HEK293 (cell line): Measurements from ENCODE around the gene HIF1AN.

ENCODE experiments used
- KLF1 ChIP-seq: fragments of 450-650 bp; formaldehyde crosslinking; IDR thresholded peaks from 2 replicates; pipeline ENCODE4 v1.5.1; 2016; ENCODE audit warnings: missing biosample characterization, missing genetic modification characterization
- KLF9 ChIP-seq: fragments of 450-650 bp; formaldehyde crosslinking; IDR thresholded peaks from 2 replicates; pipeline ENCODE4 v1.5.1; 2016; ENCODE audit warnings: missing biosample characterization, missing genetic modification characterization, low read depth
- REPIN1 ChIP-seq: fragments of 450-650 bp; formaldehyde crosslinking; IDR thresholded peaks from 2 replicates; pipeline ENCODE4 v1.5.1; 2017; ENCODE audit warnings: missing biosample characterization, missing genetic modification characterization, low read depth
- TCF7L2 ChIP-seq: IDR thresholded peaks from 2 replicates; pipeline ENCODE4 v1.6.1; 2011; ENCODE audit warnings: low read depth, mild to moderate bottlenecking, inconsistent platforms, low read length, moderate library complexity, borderline replicate concordance
- ZBTB17 ChIP-seq: fragments of 450-650 bp; formaldehyde crosslinking; IDR thresholded peaks from 2 replicates; pipeline ENCODE4 v1.5.1; 2016; ENCODE audit warnings: missing biosample characterization, missing genetic modification characterization
- ZNF132 ChIP-seq: fragments of 450-650 bp; formaldehyde crosslinking; IDR thresholded peaks from 2 replicates; pipeline ENCODE4 v1.5.1; 2017; ENCODE audit warnings: missing biosample characterization, missing genetic modification characterization, borderline replicate concordance
- ZNF155 ChIP-seq: fragments of 450-650 bp; formaldehyde crosslinking; IDR thresholded peaks from 2 replicates; pipeline ENCODE4 v1.5.1; 2016; ENCODE audit warnings: missing biosample characterization, missing genetic modification characterization
- ZNF16 ChIP-seq: fragments of 450-650 bp; formaldehyde crosslinking; IDR thresholded peaks from 2 replicates; pipeline ENCODE4 v1.5.1; 2016; ENCODE audit warnings: low read depth, missing biosample characterization, missing genetic modification characterization
- ZNF239 ChIP-seq: fragments of 450-650 bp; formaldehyde crosslinking; IDR thresholded peaks from 2 replicates; pipeline ENCODE4 v1.5.1; 2016; ENCODE audit warnings: missing biosample characterization, missing genetic modification characterization
- ZNF248 ChIP-seq: fragments of 450-650 bp; formaldehyde crosslinking; IDR thresholded peaks from 2 replicates; pipeline ENCODE4 v1.5.1; 2017; ENCODE audit warnings: missing biosample characterization, missing genetic modification characterization
- ZNF266 ChIP-seq: fragments of 450-650 bp; formaldehyde crosslinking; IDR thresholded peaks from 2 replicates; pipeline ENCODE4 v1.5.1; 2016; ENCODE audit warnings: missing biosample characterization, missing genetic modification characterization, low read depth
- ZNF366 ChIP-seq: fragments of 450-650 bp; formaldehyde crosslinking; conservative IDR thresholded peaks from 2 replicates; pipeline ENCODE4 v1.5.1; 2016; ENCODE audit warnings: missing biosample characterization, missing genetic modification characterization
- ZNF449 ChIP-seq: fragments of 450-650 bp; formaldehyde crosslinking; IDR thresholded peaks from 2 replicates; pipeline ENCODE4 v1.5.1; 2017; ENCODE audit warnings: missing biosample characterization, mild to moderate bottlenecking, missing genetic modification characterization, moderate library complexity
- ZNF501 ChIP-seq: fragments of 450-650 bp; formaldehyde crosslinking; IDR thresholded peaks from 2 replicates; pipeline ENCODE4 v1.5.1; 2016; ENCODE audit warnings: missing biosample characterization, missing genetic modification characterization
- ZNF518A ChIP-seq: fragments of 450-650 bp; formaldehyde crosslinking; conservative IDR thresholded peaks from 2 replicates; pipeline ENCODE4 v1.5.1; 2016; ENCODE audit warnings: low read depth, missing biosample characterization, missing genetic modification characterization
- ZNF548 ChIP-seq: fragments of 450-650 bp; formaldehyde crosslinking; IDR thresholded peaks from 2 replicates; pipeline ENCODE4 v1.5.1; 2016; ENCODE audit warnings: missing biosample characterization, missing genetic modification characterization
- ZNF555 ChIP-seq: fragments of 450-650 bp; formaldehyde crosslinking; conservative IDR thresholded peaks from 2 replicates; pipeline ENCODE4 v1.5.1; 2017; ENCODE audit warnings: missing biosample characterization, mild to moderate bottlenecking, missing genetic modification characterization, inconsistent platforms
- ZNF560 ChIP-seq: fragments of 450-650 bp; formaldehyde crosslinking; IDR thresholded peaks from 2 replicates; pipeline ENCODE4 v1.5.1; 2017; ENCODE audit warnings: missing biosample characterization, missing genetic modification characterization, borderline replicate concordance
- ZNF654 ChIP-seq: fragments of 450-650 bp; formaldehyde crosslinking; IDR thresholded peaks from 2 replicates; pipeline ENCODE4 v1.5.1; 2016; ENCODE audit warnings: low read depth, missing biosample characterization, missing genetic modification characterization
- ZNF768 ChIP-seq: fragments of 450-650 bp; formaldehyde crosslinking; IDR thresholded peaks from 2 replicates; pipeline ENCODE4 v1.5.1; 2018; ENCODE audit warnings: missing biosample characterization, mild to moderate bottlenecking, missing genetic modification characterization
- ZNF830 ChIP-seq: fragments of 450-650 bp; IDR thresholded peaks from 2 replicates; pipeline ENCODE4 v1.5.0; 2018; ENCODE audit warnings: missing biosample characterization, missing genetic modification characterization, low read depth, mild to moderate bottlenecking, moderate library complexity
- ZSCAN5A ChIP-seq: fragments of 450-650 bp; formaldehyde crosslinking; IDR thresholded peaks from 2 replicates; pipeline ENCODE4 v1.5.1; 2016; ENCODE audit warnings: missing biosample characterization, missing genetic modification characterization
- TF ChIP-seq, protein P1 (sequence below): fragments of 450-650 bp; formaldehyde crosslinking; IDR thresholded peaks from 2 replicates; pipeline ENCODE4 v1.5.1; 2017; ENCODE audit warnings: missing biosample characterization, missing genetic modification characterization
- TF ChIP-seq, protein P2 (sequence below): fragments of 450-650 bp; formaldehyde crosslinking; IDR thresholded peaks from 2 replicates; pipeline ENCODE4 v1.5.1; 2016; ENCODE audit warnings: missing biosample characterization, missing genetic modification characterization
- TF ChIP-seq, protein P3 (sequence below): fragments of 450-650 bp; formaldehyde crosslinking; conservative IDR thresholded peaks from 2 replicates; pipeline ENCODE4 v1.5.1; 2016; ENCODE audit warnings: low read depth, missing biosample characterization, missing genetic modification characterization

The HIF1AN gene

DNA sequence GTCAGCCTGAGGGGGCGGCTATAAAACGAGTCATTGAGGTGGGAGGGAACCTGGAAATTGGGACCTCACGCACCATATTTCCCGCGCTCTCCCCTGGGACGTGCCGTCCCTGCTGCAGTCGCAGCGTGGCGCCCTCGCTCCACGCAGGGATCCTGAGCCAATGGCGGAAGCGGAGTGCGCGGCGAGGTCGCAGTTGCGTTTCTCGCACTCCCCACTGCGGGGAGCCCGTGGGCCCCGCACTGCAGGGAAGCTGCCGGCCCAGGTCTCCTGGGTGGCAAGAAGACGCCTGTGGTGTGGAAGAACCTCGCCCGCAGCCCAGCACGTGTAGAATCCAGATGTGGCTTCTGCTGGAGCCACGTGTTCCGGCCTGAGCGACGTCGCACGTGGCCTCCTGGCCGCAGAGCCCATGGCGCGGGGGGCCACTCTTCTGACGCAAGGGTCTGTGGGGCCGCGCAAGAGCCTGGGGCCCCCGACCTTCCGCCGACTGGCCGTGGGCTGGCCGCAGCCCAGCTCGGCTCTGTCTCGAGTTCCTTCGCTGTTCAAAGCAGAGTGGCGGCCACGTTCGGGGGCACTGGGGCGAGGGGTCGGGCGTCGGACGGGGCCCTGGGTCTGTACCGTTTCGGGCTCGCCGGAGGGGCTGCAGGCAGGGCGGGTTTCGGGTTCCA lies 26.4 kb downstream of the HIF1AN start (continued):
- TF ChIP-seq ZNF555 = no peak
- peak; percentile 34; the same call in 1 of the 2 replicates for TF ChIP-seq KLF1 (tag by site-specific recombination)
- TF ChIP-seq ZNF768 (tag by site-specific recombination) = no peak
- TF ChIP-seq ZNF654 = peak; percentile 86
- TF ChIP-seq KLF9 = no peak
- 0 out of 2 replicates have a peak, but pooled peaks have one; percentile 11 for TF ChIP-seq ZNF366 (tag by site-specific recombination)
- TF ChIP-seq, protein P1, sequence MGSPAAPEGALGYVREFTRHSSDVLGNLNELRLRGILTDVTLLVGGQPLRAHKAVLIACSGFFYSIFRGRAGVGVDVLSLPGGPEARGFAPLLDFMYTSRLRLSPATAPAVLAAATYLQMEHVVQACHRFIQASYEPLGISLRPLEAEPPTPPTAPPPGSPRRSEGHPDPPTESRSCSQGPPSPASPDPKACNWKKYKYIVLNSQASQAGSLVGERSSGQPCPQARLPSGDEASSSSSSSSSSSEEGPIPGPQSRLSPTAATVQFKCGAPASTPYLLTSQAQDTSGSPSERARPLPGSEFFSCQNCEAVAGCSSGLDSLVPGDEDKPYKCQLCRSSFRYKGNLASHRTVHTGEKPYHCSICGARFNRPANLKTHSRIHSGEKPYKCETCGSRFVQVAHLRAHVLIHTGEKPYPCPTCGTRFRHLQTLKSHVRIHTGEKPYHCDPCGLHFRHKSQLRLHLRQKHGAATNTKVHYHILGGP (tag by site-specific recombination) = no peak
- TF ChIP-seq ZSCAN5A (tag by site-specific recombination) = no peak
- no peak for TF ChIP-seq ZNF16 (tag by site-specific recombination)
- TF ChIP-seq TCF7L2 = no peak
- TF ChIP-seq, protein P2, sequence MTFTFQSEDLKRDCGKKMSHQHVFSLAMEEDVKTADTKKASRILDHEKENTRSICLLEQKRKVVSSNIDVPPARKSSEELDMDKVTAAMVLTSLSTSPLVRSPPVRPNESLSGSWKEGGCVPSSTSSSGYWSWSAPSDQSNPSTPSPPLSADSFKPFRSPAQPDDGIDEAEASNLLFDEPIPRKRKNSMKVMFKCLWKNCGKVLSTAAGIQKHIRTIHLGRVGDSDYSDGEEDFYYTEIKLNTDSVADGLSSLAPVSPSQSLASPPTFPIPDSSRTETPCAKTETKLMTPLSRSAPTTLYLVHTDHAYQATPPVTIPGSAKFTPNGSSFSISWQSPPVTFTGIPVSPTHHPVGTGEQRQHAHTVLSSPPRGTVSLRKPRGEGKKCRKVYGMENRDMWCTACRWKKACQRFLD (tag by site-specific recombination) = no peak
- TF ChIP-seq ZNF239 (tag by site-specific recombination) = no peak
- no peak for TF ChIP-seq ZNF132 (tag by site-specific recombination)
- TF ChIP-seq ZNF501 (tag by site-specific recombination) = peak; percentile 36; the same call in 1 of the 2 replicates
- TF ChIP-seq ZNF248 (tag by site-specific recombination) = no peak
- TF ChIP-seq ZNF560 (tag by site-specific recombination) = no peak
- TF ChIP-seq REPIN1 (tag by site-specific recombination) = no peak
- no peak for TF ChIP-seq ZNF548 (tag by site-specific recombination)
- TF ChIP-seq ZNF830 = no peak
- TF ChIP-seq ZNF155 (tag by site-specific recombination) = no peak
- TF ChIP-seq ZBTB17 (tag by site-specific recombination) = peak; percentile 50; the same call in 1 of the 2 replicates
- TF ChIP-seq, protein P3, sequence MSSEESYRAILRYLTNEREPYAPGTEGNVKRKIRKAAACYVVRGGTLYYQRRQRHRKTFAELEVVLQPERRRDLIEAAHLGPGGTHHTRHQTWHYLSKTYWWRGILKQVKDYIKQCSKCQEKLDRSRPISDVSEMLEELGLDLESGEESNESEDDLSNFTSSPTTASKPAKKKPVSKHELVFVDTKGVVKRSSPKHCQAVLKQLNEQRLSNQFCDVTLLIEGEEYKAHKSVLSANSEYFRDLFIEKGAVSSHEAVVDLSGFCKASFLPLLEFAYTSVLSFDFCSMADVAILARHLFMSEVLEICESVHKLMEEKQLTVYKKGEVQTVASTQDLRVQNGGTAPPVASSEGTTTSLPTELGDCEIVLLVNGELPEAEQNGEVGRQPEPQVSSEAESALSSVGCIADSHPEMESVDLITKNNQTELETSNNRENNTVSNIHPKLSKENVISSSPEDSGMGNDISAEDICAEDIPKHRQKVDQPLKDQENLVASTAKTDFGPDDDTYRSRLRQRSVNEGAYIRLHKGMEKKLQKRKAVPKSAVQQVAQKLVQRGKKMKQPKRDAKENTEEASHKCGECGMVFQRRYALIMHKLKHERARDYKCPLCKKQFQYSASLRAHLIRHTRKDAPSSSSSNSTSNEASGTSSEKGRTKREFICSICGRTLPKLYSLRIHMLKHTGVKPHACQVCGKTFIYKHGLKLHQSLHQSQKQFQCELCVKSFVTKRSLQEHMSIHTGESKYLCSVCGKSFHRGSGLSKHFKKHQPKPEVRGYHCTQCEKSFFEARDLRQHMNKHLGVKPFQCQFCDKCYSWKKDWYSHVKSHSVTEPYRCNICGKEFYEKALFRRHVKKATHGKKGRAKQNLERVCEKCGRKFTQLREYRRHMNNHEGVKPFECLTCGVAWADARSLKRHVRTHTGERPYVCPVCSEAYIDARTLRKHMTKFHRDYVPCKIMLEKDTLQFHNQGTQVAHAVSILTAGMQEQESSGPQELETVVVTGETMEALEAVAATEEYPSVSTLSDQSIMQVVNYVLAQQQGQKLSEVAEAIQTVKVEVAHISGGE (tag by site-specific recombination) = no peak
- no peak for TF ChIP-seq ZNF449 (tag by site-specific recombination)
- no peak for TF ChIP-seq ZNF518A (tag by site-specific recombination)
- TF ChIP-seq ZNF266 = no peak
